ENCODE results near the gene LMTK3.
A peak's percentile ranks its signal among the peaks of the same experiment; 100 is the strongest.

Gene LMTK3

GRCh38 chr19:48445256-48445605 is 66.4 kb downstream of the LMTK3 start:
- peak; percentile 70 for DNase-seq

- no peak for DNase-seq
Measured at GRCh38 chr19:48444936-48445200, 66.8 kb downstream of the LMTK3 start.

GRCh38 chr19:48444129-48444935 is 67.3 kb downstream of the LMTK3 start:
- no peak for DNase-seq

GRCh38 chr19:48443731-48444128 is 67.9 kb downstream of the LMTK3 start:
- no peak for DNase-seq

- DNase-seq, result no peak
Measured at GRCh38 chr19:48443256-48443655, 68.4 kb downstream of the LMTK3 start.

GRCh38 chr19:48442116-48443035 is 69.3 kb downstream of the LMTK3 start:
- no peak for DNase-seq

GRCh38 chr19:48441360-48442050 is 70.1 kb downstream of the LMTK3 start:
- no peak for DNase-seq

GRCh38 chr19:48436586-48436985 is 75.0 kb downstream of the LMTK3 start:
- DNase-seq, result no peak

Data from GF-D8 (cell line).